Thyroid gland (tissue), 4 donors: ENCODE data around the gene C2orf81.

Experiments used
- POLR2A ChIP-seq, 2 donors: fragments of 450-650 bp; IDR thresholded peaks; one replicate each; pipeline ENCODE4 v1.6.1; 2017; ENCODE audit warnings: antibody characterized with exemption in 2 of 2, mild to moderate bottlenecking in 2 of 2, moderate library complexity in 1 of 2
- TF ChIP-seq, protein P1 (sequence below), 6 experiments: fragments of 200-600 bp in 3 of 6; fragments of 450-650 bp in 3 of 6; sonication (generic) in 3 of 6; IDR thresholded peaks; one replicate each; pipeline ENCODE4 v1.5.1; 2016 to 2019; ENCODE audit warnings: antibody characterized with exemption in 6 of 6, mild to moderate bottlenecking in 2 of 6, inconsistent platforms in 1 of 6, moderate library complexity in 1 of 6

DNA sequence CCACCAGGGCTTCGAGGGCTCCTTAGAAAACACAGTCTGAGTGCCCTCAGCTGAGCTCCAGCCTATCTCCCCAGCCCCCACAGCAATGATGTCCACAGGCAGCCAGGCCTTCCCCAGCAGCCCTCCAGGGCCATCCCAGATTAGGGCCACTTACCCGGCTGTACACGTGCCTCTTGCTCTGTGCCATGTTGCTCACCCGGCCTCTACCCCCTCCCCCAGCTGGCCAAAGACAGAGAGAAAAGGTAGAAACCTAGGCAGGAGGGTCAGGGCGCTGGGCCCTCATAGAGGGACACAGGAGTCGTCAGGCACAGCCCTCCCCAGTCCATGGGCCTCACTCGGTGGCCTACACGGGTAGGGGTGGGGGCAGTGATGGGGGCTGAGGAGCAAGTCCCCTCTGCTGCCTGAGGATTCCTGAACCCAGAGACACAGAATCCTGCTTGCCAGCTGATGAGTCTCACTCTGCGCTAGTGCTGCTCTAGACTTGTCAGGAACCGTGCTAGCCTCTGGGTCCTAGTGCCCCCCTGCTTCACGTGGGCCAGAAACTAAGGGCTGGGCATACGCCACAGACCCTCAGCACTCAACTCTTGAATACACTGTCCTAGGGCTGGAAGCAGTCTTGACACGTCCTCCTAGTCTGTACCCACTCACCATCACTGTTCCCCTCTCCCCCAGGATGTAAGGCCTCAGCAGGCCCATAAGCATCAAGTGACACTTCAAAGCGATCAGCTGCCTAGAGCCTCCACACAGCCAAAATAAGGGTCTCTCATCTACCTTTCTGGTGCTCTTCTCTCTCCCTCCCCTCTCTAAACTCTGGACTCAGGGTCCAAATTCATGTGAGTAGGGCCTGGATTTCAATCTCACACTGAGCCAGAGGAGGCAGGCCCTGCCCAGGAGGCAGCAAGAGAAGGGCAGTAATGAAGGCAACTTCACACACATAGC is 41.3 kb downstream of the C2orf81 start, which contains the start of gene DCTN1:
- TF ChIP-seq POLR2A (IDR thresholded peaks at IDR 0.05) = no peak
- TF ChIP-seq, protein P1, sequence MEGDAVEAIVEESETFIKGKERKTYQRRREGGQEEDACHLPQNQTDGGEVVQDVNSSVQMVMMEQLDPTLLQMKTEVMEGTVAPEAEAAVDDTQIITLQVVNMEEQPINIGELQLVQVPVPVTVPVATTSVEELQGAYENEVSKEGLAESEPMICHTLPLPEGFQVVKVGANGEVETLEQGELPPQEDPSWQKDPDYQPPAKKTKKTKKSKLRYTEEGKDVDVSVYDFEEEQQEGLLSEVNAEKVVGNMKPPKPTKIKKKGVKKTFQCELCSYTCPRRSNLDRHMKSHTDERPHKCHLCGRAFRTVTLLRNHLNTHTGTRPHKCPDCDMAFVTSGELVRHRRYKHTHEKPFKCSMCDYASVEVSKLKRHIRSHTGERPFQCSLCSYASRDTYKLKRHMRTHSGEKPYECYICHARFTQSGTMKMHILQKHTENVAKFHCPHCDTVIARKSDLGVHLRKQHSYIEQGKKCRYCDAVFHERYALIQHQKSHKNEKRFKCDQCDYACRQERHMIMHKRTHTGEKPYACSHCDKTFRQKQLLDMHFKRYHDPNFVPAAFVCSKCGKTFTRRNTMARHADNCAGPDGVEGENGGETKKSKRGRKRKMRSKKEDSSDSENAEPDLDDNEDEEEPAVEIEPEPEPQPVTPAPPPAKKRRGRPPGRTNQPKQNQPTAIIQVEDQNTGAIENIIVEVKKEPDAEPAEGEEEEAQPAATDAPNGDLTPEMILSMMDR (IDR thresholded peaks at IDR 0.05) = no peak
